GM06990 (cell line): Measurements from ENCODE around the gene FMC1.

Experiments used
- DNase-seq: peaks from one replicate; pipeline ENCODE4 v3.0.0-alpha.2; 2011; ENCODE audit not compliant: insufficient read length; ENCODE audit errors: extremely low read depth
- H3K27me3 ChIP-seq: replicated peaks from 2 replicates; pipeline ENCODE4 v1.6.0; 2011; ENCODE audit warnings: low read length; ENCODE audit not compliant: control insufficient read depth, insufficient read depth
- H3K36me3 ChIP-seq: 2 replicates; pipeline ENCODE4 v1.5.1; 2011; ENCODE audit warnings: low read length; ENCODE audit not compliant: control insufficient read depth, insufficient read depth
- H3K4me3 ChIP-seq: replicated peaks from 2 replicates; pipeline ENCODE4 v1.5.1; 2011; ENCODE audit warnings: low read depth, mild to moderate bottlenecking, control low read depth, low read length
- CTCF ChIP-seq: IDR thresholded peaks from 2 replicates; pipeline ENCODE4 v1.5.1; 2011; ENCODE audit warnings: low read length, control low read depth, mild to moderate bottlenecking, inconsistent platforms; ENCODE audit not compliant: insufficient read depth, poor library complexity, severe bottlenecking

The FMC1 gene

DNA sequence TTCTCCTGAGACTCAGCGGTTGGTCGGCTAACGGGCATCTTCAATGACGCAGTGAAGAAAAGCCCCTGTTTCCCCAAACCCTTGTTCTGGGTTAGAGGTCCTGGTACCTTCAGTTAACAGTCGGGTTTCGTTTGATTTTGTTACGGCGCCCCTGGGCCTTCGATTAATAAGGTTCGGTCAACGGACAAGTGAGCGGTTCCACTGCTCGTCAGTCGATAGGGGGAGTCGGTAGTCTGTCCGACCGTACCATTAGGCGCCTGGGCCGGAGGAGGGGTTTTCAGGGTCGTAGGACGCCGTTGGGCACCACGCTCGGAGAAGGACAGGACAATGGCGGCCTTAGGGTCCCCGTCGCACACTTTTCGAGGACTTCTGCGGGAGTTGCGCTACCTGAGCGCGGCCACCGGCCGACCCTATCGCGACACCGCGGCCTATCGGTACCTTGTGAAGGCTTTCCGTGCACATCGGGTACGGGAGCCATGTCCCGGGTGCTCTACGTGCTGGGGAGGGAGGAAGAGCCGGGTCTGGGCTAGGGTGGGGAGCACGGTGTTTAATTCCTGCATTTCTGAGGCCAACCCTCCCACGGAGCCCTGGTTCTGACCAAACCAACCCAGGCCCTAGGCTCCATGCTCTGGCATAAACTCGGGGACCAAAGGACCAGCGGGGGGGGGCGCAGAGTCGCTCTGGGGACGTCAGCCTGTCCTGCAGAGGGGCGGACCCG lies at the start of gene FMC1:
FMC1 (plus strand) TSS at position 280 of the 718 bp plus-strand sequence; CDS start at position 328, 48 bp downstream.
- Histone ChIP-seq H3K36me3 (no peaks in the 10 kb centered on the region; the same call in 1 of the 2 replicates), H3K27me3 (no peaks in the 10 kb centered on the region), H3K4me3 (peak within 1 kb of the TSS; percentile 76)
- DNase-seq, result peak; percentile 91
- peak; percentile 47 for TF ChIP-seq CTCF

- DNase-seq, result no peak
- no peaks in the 10 kb centered on the region for H3K27me3 ChIP-seq
- no peak overlapping the region for H3K4me3 ChIP-seq
- H3K36me3 ChIP-seq, result no peaks in the 10 kb centered on the region; the same call in none of the 2 replicates
- TF ChIP-seq CTCF, result no peak
Measured at GRCh38 chr7:139292821-139293220, 48.3 kb upstream of the FMC1 start.

DNA sequence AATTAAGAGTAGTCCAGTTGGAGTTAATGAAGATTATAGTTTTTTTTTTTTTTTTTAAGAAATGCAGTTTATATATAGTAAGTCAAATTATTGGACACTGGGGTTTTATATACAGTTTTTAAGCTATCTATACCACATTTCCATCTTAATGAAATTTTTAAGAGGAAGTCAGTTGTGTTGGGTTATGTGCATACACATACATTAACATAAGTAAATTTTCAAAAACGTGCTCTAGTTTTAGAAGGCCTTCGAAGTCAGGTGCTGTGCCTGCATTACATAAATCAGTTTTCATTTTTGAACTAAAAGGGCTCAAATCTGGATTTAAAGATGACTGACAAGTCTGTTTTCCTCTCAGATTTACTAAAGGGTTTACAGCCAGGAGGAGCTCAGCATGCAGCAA lies 47.6 kb upstream of the FMC1 start:
- Histone ChIP-seq H3K4me3 (no peak overlapping the region), H3K27me3 (no peaks in the 10 kb centered on the region), H3K36me3 (no peaks in the 10 kb centered on the region; the same call in none of the 2 replicates)
- DNase-seq, result no peak
- no peak for TF ChIP-seq CTCF

DNA sequence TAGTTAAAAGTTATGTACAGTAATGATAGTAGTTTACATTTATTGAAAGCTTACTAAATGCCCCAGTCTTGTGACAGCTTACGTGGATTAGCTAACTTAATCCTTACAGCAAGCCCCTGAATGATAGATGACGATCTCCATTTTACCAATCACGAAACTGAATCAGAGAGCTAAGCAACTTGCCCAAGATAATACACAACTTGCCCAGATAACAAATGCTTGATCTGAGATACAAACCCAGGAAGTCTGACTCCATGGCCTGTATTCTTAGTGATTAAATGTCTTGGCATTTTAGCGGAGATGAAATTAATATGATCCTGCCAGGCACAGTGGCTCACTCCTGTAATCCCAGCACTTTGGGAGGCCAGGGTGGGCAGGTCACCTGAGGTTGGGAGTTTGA lies 46.9 kb upstream of the FMC1 start:
- no peak for TF ChIP-seq CTCF
- H3K36me3 ChIP-seq, result no peaks in the 10 kb centered on the region; the same call in none of the 2 replicates
- no peak overlapping the region for H3K4me3 ChIP-seq
- H3K27me3 ChIP-seq, result no peaks in the 10 kb centered on the region
- DNase-seq, result no peak

DNA sequence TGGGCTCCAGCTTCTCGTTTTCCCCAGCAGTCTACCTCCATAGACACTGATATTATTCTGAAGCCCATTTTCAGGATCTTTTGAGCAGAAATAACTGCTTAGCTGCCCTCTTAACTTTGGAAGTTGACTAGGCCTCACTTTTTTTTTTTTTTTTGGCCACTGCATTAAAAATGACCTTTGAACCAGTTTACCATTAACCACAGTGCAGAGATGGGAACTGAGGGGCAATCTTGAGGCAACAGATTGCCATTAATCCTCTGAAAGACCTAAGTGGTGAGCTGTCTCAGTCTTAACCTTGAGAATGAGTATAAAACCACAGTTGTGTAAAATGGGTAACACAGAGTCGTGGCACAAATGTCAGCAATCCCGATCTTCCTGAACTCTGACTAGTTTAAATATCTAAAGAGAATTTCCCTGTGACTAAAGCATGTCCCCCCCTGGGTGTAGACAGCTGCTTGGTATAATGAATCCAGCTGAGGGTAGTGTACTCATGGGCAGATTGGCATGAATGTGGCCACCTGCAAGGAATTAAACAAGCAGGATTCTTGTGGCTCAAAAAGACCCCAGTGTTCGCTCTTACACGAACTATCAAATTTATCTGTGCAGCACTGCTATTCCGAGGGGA lies 46.1 kb upstream of the FMC1 start:
- no peak for DNase-seq
- H3K4me3 ChIP-seq, result no peak overlapping the region
- no peak for TF ChIP-seq CTCF
- no peaks in the 10 kb centered on the region for H3K27me3 ChIP-seq
- H3K36me3 ChIP-seq, result no peaks in the 10 kb centered on the region; the same call in none of the 2 replicates
